ENCODE data around the gene TCP11X2. TPM values are rescaled to one million over a fixed set of nuclear protein-coding genes. Genes with fewer than 3 reads are reported as not detected.

TCP11X2 gene
- total RNA-seq, 1 experiment from 2014 or later: not detected

GRCh38 chrX:102515975-102516941 lies 44.6 kb upstream of the TCP11X2 start, which contains the start of gene TMSB15A:
TMSB15A (minus strand) TSS chrX:102516739.
- DNase-seq (ENCODE audit: low read depth, low spot score) (no peak), ATAC-seq (peak; percentile 98)
- H3K4me1 ChIP-seq (ENCODE audit: control insufficient read depth, insufficient read depth, low read length): peaks cover 3% of the 10 kb centered on the region
- no peaks in the 10 kb centered on the region for H3K9me3 ChIP-seq (ENCODE audit: control insufficient read depth, insufficient read depth, low read depth, low read length)
- H3K27ac ChIP-seq (ENCODE audit: low read length): no peak within 1 kb of the TSS
- TF ChIP-seq, protein P1, sequence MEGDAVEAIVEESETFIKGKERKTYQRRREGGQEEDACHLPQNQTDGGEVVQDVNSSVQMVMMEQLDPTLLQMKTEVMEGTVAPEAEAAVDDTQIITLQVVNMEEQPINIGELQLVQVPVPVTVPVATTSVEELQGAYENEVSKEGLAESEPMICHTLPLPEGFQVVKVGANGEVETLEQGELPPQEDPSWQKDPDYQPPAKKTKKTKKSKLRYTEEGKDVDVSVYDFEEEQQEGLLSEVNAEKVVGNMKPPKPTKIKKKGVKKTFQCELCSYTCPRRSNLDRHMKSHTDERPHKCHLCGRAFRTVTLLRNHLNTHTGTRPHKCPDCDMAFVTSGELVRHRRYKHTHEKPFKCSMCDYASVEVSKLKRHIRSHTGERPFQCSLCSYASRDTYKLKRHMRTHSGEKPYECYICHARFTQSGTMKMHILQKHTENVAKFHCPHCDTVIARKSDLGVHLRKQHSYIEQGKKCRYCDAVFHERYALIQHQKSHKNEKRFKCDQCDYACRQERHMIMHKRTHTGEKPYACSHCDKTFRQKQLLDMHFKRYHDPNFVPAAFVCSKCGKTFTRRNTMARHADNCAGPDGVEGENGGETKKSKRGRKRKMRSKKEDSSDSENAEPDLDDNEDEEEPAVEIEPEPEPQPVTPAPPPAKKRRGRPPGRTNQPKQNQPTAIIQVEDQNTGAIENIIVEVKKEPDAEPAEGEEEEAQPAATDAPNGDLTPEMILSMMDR (IDR thresholded peaks at IDR 0.05): no peak
- TF ChIP-seq, protein P2, sequence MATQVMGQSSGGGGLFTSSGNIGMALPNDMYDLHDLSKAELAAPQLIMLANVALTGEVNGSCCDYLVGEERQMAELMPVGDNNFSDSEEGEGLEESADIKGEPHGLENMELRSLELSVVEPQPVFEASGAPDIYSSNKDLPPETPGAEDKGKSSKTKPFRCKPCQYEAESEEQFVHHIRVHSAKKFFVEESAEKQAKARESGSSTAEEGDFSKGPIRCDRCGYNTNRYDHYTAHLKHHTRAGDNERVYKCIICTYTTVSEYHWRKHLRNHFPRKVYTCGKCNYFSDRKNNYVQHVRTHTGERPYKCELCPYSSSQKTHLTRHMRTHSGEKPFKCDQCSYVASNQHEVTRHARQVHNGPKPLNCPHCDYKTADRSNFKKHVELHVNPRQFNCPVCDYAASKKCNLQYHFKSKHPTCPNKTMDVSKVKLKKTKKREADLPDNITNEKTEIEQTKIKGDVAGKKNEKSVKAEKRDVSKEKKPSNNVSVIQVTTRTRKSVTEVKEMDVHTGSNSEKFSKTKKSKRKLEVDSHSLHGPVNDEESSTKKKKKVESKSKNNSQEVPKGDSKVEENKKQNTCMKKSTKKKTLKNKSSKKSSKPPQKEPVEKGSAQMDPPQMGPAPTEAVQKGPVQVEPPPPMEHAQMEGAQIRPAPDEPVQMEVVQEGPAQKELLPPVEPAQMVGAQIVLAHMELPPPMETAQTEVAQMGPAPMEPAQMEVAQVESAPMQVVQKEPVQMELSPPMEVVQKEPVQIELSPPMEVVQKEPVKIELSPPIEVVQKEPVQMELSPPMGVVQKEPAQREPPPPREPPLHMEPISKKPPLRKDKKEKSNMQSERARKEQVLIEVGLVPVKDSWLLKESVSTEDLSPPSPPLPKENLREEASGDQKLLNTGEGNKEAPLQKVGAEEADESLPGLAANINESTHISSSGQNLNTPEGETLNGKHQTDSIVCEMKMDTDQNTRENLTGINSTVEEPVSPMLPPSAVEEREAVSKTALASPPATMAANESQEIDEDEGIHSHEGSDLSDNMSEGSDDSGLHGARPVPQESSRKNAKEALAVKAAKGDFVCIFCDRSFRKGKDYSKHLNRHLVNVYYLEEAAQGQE (IDR thresholded peaks at IDR 0.05; ENCODE audit: insufficient read depth in 1 of 2, low read depth in 2 of 2, low read length in 1 of 2): no peak
- no peak for TF ChIP-seq SIN3A (IDR thresholded peaks at IDR 0.05; ENCODE audit: borderline replicate concordance, insufficient read depth, low read depth, low read length)
- no peak for TF ChIP-seq TCF7L2 (IDR thresholded peaks at IDR 0.05; ENCODE audit: low read depth, low read length)
- TF ChIP-seq POLR2AphosphoS5 (IDR thresholded peaks at IDR 0.05; ENCODE audit: low read depth, low read length): no peak
- H3K36me3 ChIP-seq (ENCODE audit: control insufficient read depth, insufficient read depth, low read length): no peaks in the 10 kb centered on the region
- POLR2A ChIA-PET: no interaction called here
- no TSS peak for BruUV-seq (replicated peaks)
- CTCF ChIA-PET: no interaction called here
- intact Hi-C loops (cut with micrococcal nuclease; ENCODE audit: unreplicated experiment) (no loop called here), in situ Hi-C loops (cut with HindIII; ENCODE audit: low pct_unique_long_range_greater_than_20kb, low sequenced_read_pairs) (no loop called here)
- peak within 1 kb of the TSS; percentile 43 to 57 for H3K4me3 ChIP-seq (ENCODE audit: low read depth in 2 of 2, low read length in 2 of 2)
- peaks cover 19% of the 10 kb centered on the region for H3K27me3 ChIP-seq (ENCODE audit: control insufficient read depth, insufficient read depth, low read length)

- intact Hi-C loops (cut with micrococcal nuclease; ENCODE audit: unreplicated experiment): no loop called here
- in situ Hi-C loops (cut with HindIII; ENCODE audit: low pct_unique_long_range_greater_than_20kb, low sequenced_read_pairs): no loop called here
- POLR2A ChIA-PET: no interaction called here
- peaks cover 19% of the 10 kb centered on the region for H3K27me3 ChIP-seq (ENCODE audit: control insufficient read depth, insufficient read depth, low read length)
- H3K4me3 ChIP-seq (ENCODE audit: low read depth in 2 of 2, low read length in 2 of 2): no peak overlapping the region
- DNase-seq (ENCODE audit: low read depth, low spot score): no peak
- CTCF ChIA-PET: no interaction called here
- no peak for ATAC-seq
- no TSS peak for BruUV-seq (replicated peaks)
- peaks cover 3% of the 10 kb centered on the region for H3K4me1 ChIP-seq (ENCODE audit: control insufficient read depth, insufficient read depth, low read length)
- H3K9me3 ChIP-seq (ENCODE audit: control insufficient read depth, insufficient read depth, low read depth, low read length): no peaks in the 10 kb centered on the region
- TF ChIP-seq TCF7L2 (IDR thresholded peaks at IDR 0.05; ENCODE audit: low read depth, low read length) (no peak), SIN3A (IDR thresholded peaks at IDR 0.05; ENCODE audit: borderline replicate concordance, insufficient read depth, low read depth, low read length) (no peak)
- TF ChIP-seq, protein P2 (IDR thresholded peaks at IDR 0.05; ENCODE audit: insufficient read depth in 1 of 2, low read depth in 2 of 2, low read length in 1 of 2): no peak
- no peak overlapping the region for H3K27ac ChIP-seq (ENCODE audit: low read length)
- H3K36me3 ChIP-seq (ENCODE audit: control insufficient read depth, insufficient read depth, low read length): no peaks in the 10 kb centered on the region
Measured at GRCh38 chrX:102514536-102514935, 42.9 kb upstream of the TCP11X2 start.

All from Panc1 (cell line).